ENCODE results near the gene PDE2A.

DNA sequence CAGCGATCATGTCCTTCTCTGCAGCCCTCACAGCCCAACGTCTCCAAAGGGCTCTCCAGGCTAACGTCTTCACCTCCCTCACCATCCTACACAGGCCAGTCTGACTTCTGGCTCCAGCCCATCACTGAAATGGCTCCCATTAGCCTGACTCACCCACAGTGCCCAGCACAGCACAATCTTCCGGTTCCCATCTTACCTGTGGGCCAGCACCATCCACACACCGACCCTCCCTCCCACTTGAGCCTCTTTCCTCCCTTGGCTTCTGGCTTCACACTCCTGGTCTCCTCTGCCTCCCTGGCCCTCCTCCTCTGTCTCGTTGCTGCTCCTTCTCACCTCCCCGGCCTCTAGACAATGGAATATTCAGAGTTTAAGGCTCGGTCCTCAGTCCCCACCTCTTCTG lies 51.2 kb downstream of the PDE2A start:
- TF ChIP-seq YY1 (IDR thresholded peaks at IDR 0.05; ENCODE audit: insufficient read depth, insufficient read length) (no peak), SUZ12 (IDR thresholded peaks at IDR 0.05; ENCODE audit: extremely low read depth, insufficient read depth, insufficient read length) (no peak)

Measured in NT2/D1 (cell line).